ENCODE measurements around the gene VPS13D. TPM values are rescaled to one million over a fixed set of nuclear protein-coding genes. Genes with fewer than 3 reads are reported as not detected.
A peak's percentile ranks its signal among the peaks of the same experiment; 100 is the strongest.

VPS13D gene
- total and polyA plus RNA-seq, 2 donors (not counting 3 experiments of a cell fraction or from before 2014, with no cell fraction given): 13.6 to 48.5 TPM

GRCh38 chr1:12461754-12462153, 231.9 kb downstream of the VPS13D start:
- no peaks in the 10 kb centered on the region for H3K27me3 ChIP-seq (ENCODE audit: control insufficient read depth in 2 of 2, insufficient read depth in 2 of 2, low read length in 2 of 2)
- no peak overlapping the region for H2AFZ ChIP-seq (ENCODE audit: low read depth, low read length)
- H3K4me1 ChIP-seq (ENCODE audit: control insufficient read depth, extremely low read depth, insufficient read depth, low read length): peaks cover 29% of the 10 kb centered on the region
- no peaks in the 10 kb centered on the region for H3K36me3 ChIP-seq (ENCODE audit: control insufficient read depth in 2 of 2, extremely low read depth in 1 of 2, insufficient read depth in 2 of 2, low read length in 2 of 2)
- no peak overlapping the region for H3K4me2 ChIP-seq (ENCODE audit: insufficient read depth, low read length)
- no peaks in the 10 kb centered on the region for H3K9me3 ChIP-seq (replicated peaks; ENCODE audit: control insufficient read depth, insufficient read depth, low read length)
- H3K79me2 ChIP-seq (ENCODE audit: control insufficient read depth, insufficient read depth, low read length): no peaks in the 10 kb centered on the region
- H4K20me1 ChIP-seq (replicated peaks; ENCODE audit: control insufficient read depth, extremely low read depth, insufficient read depth, low read length): no peaks in the 10 kb centered on the region
- DNase-seq (ENCODE audit: low read depth, low spot score) (no peak), FAIRE-seq (no peak)
- H3K9ac ChIP-seq (replicated peaks; ENCODE audit: extremely low read depth, insufficient read depth, low read length): no peak overlapping the region
- no TSS peak for BruUV-seq (replicated peaks)
- peak overlapping the region; percentile 64 for H3K27ac ChIP-seq (ENCODE audit: insufficient read depth, low read depth, low read length)
- dilution Hi-C loops (cut with MboI; ENCODE audit: extremely low pct_ligation_motif_present, low sequenced_read_pairs) (no loop called here), intact Hi-C loops (cut with micrococcal nuclease) (loop anchor here (1.0 kb wide), 2 partner anchors 8 to 17 kb away; no protein-coding TSS in a partner anchor)
- TF ChIP-seq, protein P1, sequence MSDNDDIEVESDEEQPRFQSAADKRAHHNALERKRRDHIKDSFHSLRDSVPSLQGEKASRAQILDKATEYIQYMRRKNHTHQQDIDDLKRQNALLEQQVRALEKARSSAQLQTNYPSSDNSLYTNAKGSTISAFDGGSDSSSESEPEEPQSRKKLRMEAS (IDR thresholded peaks at IDR 0.05; ENCODE audit: insufficient read depth, insufficient read length): no peak
- TF ChIP-seq MYC (IDR thresholded peaks at IDR 0.05; ENCODE audit: low read depth, low read length) (no peak), POLR2AphosphoS5 (IDR thresholded peaks at IDR 0.05; ENCODE audit: insufficient read depth, low read depth, low read length) (no peak), GATA2 (IDR thresholded peaks at IDR 0.05; ENCODE audit: insufficient read depth, insufficient read length, low read depth, low read length) (no peak), CTCF (IDR thresholded peaks at IDR 0.05; ENCODE audit: extremely low read depth in 1 of 2, insufficient read depth in 1 of 2, low read depth in 1 of 2, low read length in 2 of 2) (no peak), POLR2A (IDR thresholded peaks at IDR 0.05; ENCODE audit: low read depth, low read length) (no peak), JUN (IDR thresholded peaks at IDR 0.05; ENCODE audit: borderline replicate concordance, insufficient read depth, insufficient read length, low read depth) (no peak), EZH2 (IDR thresholded peaks at IDR 0.05; ENCODE audit: borderline replicate concordance, low read depth, low read length, severe bottlenecking) (no peak), FOS (IDR thresholded peaks at IDR 0.05; ENCODE audit: borderline replicate concordance, insufficient read depth, low read length) (no peak)
- no peak overlapping the region for H3K4me3 ChIP-seq (replicated peaks in 1 of 3; ENCODE audit: insufficient read depth in 1 of 3, low read depth in 1 of 3, low read length in 3 of 3)
- ChIA-PET CTCF (interaction anchor here (0.8 to 2.5 kb wide), 5 partner anchors 9 to 197 kb away, joined by 3 to 7 read pairs (median 4); no protein-coding TSS in a partner anchor), POLR2A (no interaction called here)
- H3K9me1 ChIP-seq (replicated peaks; ENCODE audit: control insufficient read depth, extremely low read depth, insufficient read depth, low read length): no peaks in the 10 kb centered on the region

Measured in endothelial cell of umbilical vein (primary cell).